ENCODE data around the gene PDZD7. TPM values are rescaled to one million over a fixed set of nuclear protein-coding genes. Genes with fewer than 3 reads are reported as not detected.
A peak's percentile ranks its signal among the peaks of the same experiment; 100 is the strongest.

The PDZD7 gene
- total and polyA plus RNA-seq, 9 of the 15 experiments (the other 6 are each of a cell fraction or from before 2014, with no cell fraction given): 0.04 to 0.24 (median 0.08) TPM; not detected in 3

DNA sequence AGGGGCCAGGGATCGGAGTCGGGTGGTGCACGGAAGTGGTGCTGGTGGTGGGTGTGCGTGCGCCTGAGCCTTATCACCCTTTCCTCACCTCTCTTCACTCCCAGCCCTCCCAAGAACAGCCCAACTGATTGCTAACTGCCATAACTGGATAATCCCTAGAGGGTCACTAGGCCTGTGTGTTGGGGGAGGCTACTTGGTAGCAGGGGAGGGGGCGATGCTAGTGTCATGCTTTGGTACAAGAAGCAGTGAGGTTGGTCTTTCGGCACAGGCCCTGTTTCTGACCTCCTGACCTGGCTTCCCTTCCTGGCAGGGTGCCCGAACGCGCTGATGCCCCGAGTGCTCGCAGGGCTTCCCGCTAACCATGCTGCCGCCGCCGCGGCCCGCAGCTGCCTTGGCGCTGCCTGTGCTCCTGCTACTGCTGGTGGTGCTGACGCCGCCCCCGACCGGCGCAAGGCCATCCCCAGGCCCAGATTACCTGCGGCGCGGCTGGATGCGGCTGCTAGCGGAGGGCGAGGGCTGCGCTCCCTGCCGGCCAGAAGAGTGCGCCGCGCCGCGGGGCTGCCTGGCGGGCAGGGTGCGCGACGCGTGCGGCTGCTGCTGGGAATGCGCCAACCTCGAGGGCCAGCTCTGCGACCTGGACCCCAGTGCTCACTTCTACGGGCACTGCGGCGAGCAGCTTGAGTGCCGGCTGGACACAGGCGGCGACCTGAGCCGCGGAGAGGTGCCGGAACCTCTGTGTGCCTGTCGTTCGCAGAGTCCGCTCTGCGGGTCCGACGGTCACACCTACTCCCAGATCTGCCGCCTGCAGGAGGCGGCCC lies 31.5 kb upstream of the PDZD7 start (continued):
- TF ChIP-seq HDAC1 (IDR thresholded peaks at IDR 0.05): peak in 1 of 2 experiments; percentile 38; a peak in 1 of 4 replicates
- TF ChIP-seq DMBX1 (CRISPR knock-in tag; IDR thresholded peaks at IDR 0.05; ENCODE audit: borderline replicate concordance): 0 out of 2 replicates have a peak, but pooled peaks have one; percentile 42
- TF ChIP-seq NFATC3 (IDR thresholded peaks at IDR 0.05): no peak
- TF ChIP-seq ATF7 (IDR thresholded peaks at IDR 0.05): peak; percentile 6; the same call in 1 of the 2 replicates
- no peak for TF ChIP-seq THAP7 (CRISPR knock-in tag; IDR thresholded peaks at IDR 0.05)
- TF ChIP-seq ZBTB7A (IDR thresholded peaks at IDR 0.05; ENCODE audit: borderline replicate concordance, control insufficient read depth, low read depth, low read length): peak; percentile 70; the same call in 1 of the 2 replicates
- TF ChIP-seq FOXK2 (conservative IDR thresholded peaks at IDR 0.05 in 1 of 2, IDR thresholded peaks at IDR 0.05 in 1 of 2; ENCODE audit: low read depth in 2 of 2): no peak
- TF ChIP-seq, protein P1, sequence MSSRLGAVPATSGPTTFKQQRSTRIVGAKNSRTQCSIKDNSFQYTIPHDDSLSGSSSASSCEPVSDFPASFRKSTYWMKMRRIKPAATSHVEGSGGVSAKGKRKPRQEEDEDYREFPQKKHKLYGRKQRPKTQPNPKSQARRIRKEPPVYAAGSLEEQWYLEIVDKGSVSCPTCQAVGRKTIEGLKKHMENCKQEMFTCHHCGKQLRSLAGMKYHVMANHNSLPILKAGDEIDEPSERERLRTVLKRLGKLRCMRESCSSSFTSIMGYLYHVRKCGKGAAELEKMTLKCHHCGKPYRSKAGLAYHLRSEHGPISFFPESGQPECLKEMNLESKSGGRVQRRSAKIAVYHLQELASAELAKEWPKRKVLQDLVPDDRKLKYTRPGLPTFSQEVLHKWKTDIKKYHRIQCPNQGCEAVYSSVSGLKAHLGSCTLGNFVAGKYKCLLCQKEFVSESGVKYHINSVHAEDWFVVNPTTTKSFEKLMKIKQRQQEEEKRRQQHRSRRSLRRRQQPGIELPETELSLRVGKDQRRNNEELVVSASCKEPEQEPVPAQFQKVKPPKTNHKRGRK (tag; IDR thresholded peaks at IDR 0.05): no peak
- TF ChIP-seq ZNF140 (CRISPR knock-in tag; IDR thresholded peaks at IDR 0.05): no peak
- TF ChIP-seq, protein P2, sequence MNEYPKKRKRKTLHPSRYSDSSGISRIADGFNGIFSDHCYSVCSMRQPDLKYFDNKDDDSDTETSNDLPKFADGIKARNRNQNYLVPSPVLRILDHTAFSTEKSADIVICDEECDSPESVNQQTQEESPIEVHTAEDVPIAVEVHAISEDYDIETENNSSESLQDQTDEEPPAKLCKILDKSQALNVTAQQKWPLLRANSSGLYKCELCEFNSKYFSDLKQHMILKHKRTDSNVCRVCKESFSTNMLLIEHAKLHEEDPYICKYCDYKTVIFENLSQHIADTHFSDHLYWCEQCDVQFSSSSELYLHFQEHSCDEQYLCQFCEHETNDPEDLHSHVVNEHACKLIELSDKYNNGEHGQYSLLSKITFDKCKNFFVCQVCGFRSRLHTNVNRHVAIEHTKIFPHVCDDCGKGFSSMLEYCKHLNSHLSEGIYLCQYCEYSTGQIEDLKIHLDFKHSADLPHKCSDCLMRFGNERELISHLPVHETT (CRISPR knock-in tag; conservative IDR thresholded peaks at IDR 0.05 in 1 of 2, IDR thresholded peaks at IDR 0.05 in 1 of 2): peak in 1 of 2 experiments; percentile 61; a peak in 1 of 4 replicates
- TF ChIP-seq ZNF263 (CRISPR knock-in tag; IDR thresholded peaks at IDR 0.05; ENCODE audit: borderline replicate concordance): peak; percentile 21; the same call in 1 of the 2 replicates
- TF ChIP-seq SPI1 (IDR thresholded peaks at IDR 0.05; ENCODE audit: borderline replicate concordance, low read depth, low read length): no peak
- TF ChIP-seq DEAF1 (CRISPR knock-in tag; IDR thresholded peaks at IDR 0.05): no peak
- TF ChIP-seq GATA2 (CRISPR knock-in tag; IDR thresholded peaks at IDR 0.05): 0 out of 2 replicates have a peak, but pooled peaks have one; percentile 26
- no peak for TF ChIP-seq ZNF239 (CRISPR knock-in tag; IDR thresholded peaks at IDR 0.05)
- TF ChIP-seq SMARCC2 (IDR thresholded peaks at IDR 0.05; ENCODE audit: low read depth): no peak
- TF ChIP-seq NFIC (IDR thresholded peaks at IDR 0.05): peak; percentile 97
- no peak for TF ChIP-seq TOE1 (IDR thresholded peaks at IDR 0.05; ENCODE audit: borderline replicate concordance)
- no peak for TF ChIP-seq TOE1 (CRISPR knock-in tag; IDR thresholded peaks at IDR 0.05; ENCODE audit: borderline replicate concordance, low read depth)
- TF ChIP-seq MCM2 (IDR thresholded peaks at IDR 0.05; ENCODE audit: low read depth): no peak
- 0 out of 2 replicates have a peak, but pooled peaks have one; percentile 28 for TF ChIP-seq RBM34 (IDR thresholded peaks at IDR 0.05; ENCODE audit: borderline replicate concordance, insufficient read depth, low read length)
- TF ChIP-seq ESRRA (IDR thresholded peaks at IDR 0.05; ENCODE audit: borderline replicate concordance, low read depth): peak; percentile 52; the same call in 1 of the 2 replicates
